Hepatocyte (in vitro differentiated cells): Measurements from ENCODE around the gene COL15A1.

Source experiments
- EZH2 ChIP-seq: fragments of 200-600 bp; sonication (generic); IDR thresholded peaks from 2 replicates; pipeline ENCODE4 v1.6.1; 2016; ENCODE audit warnings: antibody characterized with exemption, mild to moderate bottlenecking, borderline replicate concordance
- EZH2phosphoT487 ChIP-seq: fragments of 200-600 bp; sonication (generic); IDR thresholded peaks from one replicate; pipeline ENCODE4 v1.6.1; 2018; ENCODE audit warnings: antibody characterized with exemption, mild to moderate bottlenecking, low read depth, moderate library complexity; ENCODE audit not compliant: unreplicated experiment, severe bottlenecking
- TF ChIP-seq, protein P1 (sequence below): fragments of 200-600 bp; sonication (generic); IDR thresholded peaks from 2 replicates; pipeline ENCODE4 v1.5.1; 2016; ENCODE audit warnings: antibody characterized with exemption, mild to moderate bottlenecking; ENCODE audit not compliant: poor library complexity

DNA sequence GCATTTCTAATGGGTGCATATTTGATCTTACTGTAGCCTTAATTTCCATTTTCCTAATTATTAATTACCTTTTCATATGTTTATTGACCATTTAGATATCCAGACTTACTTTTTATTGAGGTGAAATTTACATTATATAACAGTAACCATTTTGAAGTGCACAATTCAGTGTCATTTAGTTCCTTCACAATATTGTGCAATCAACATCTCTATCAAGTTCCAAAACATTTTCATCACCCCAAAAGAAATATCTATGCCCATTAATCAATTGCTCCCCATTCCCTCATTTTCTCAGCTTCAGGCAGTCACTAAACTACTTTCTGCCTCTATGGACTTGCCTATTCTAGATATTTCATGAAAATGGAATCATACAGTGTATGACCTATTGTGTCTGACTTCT lies 5.9 kb downstream of the COL15A1 start:
- TF ChIP-seq, protein P1, sequence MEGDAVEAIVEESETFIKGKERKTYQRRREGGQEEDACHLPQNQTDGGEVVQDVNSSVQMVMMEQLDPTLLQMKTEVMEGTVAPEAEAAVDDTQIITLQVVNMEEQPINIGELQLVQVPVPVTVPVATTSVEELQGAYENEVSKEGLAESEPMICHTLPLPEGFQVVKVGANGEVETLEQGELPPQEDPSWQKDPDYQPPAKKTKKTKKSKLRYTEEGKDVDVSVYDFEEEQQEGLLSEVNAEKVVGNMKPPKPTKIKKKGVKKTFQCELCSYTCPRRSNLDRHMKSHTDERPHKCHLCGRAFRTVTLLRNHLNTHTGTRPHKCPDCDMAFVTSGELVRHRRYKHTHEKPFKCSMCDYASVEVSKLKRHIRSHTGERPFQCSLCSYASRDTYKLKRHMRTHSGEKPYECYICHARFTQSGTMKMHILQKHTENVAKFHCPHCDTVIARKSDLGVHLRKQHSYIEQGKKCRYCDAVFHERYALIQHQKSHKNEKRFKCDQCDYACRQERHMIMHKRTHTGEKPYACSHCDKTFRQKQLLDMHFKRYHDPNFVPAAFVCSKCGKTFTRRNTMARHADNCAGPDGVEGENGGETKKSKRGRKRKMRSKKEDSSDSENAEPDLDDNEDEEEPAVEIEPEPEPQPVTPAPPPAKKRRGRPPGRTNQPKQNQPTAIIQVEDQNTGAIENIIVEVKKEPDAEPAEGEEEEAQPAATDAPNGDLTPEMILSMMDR = no peak
- TF ChIP-seq EZH2 = no peak
- no peak for TF ChIP-seq EZH2phosphoT487
